H7 (cell line): ENCODE results near the gene JAZF1. TPM values are rescaled to one million over a fixed set of nuclear protein-coding genes. Genes with fewer than 3 reads are reported as not detected.

ENCODE experiments used
- DNase-seq: peaks from one replicate; pipeline ENCODE4 v3.0.0; 2012
- H3K27me3 ChIP-seq: 2 replicates; pipeline ENCODE4 v1.6.0; 2011; ENCODE audit warnings: mild to moderate bottlenecking, low read length; ENCODE audit not compliant: control insufficient read depth, insufficient read depth
- H3K36me3 ChIP-seq: replicated peaks from 2 replicates; pipeline ENCODE4 v1.5.1; 2011; ENCODE audit warnings: low read length; ENCODE audit not compliant: control insufficient read depth, insufficient read depth
- H3K4me3 ChIP-seq: 2 replicates; pipeline ENCODE4 v1.5.1; 2011; ENCODE audit warnings: low read depth, mild to moderate bottlenecking, control low read depth, low read length, moderate library complexity; ENCODE audit not compliant: insufficient read depth
- total RNA-seq: library from RNA; depleted of rRNA; stranded (reverse); fragments of >200 nt; shearing (Covaris generic); gene quantifications from 2 replicates; pipeline ENCODE4 v1.2.3, GENCODE V29; 2014

Gene JAZF1
- total RNA-seq, 1 experiment from 2014 or later, result 11.3 TPM

DNA sequence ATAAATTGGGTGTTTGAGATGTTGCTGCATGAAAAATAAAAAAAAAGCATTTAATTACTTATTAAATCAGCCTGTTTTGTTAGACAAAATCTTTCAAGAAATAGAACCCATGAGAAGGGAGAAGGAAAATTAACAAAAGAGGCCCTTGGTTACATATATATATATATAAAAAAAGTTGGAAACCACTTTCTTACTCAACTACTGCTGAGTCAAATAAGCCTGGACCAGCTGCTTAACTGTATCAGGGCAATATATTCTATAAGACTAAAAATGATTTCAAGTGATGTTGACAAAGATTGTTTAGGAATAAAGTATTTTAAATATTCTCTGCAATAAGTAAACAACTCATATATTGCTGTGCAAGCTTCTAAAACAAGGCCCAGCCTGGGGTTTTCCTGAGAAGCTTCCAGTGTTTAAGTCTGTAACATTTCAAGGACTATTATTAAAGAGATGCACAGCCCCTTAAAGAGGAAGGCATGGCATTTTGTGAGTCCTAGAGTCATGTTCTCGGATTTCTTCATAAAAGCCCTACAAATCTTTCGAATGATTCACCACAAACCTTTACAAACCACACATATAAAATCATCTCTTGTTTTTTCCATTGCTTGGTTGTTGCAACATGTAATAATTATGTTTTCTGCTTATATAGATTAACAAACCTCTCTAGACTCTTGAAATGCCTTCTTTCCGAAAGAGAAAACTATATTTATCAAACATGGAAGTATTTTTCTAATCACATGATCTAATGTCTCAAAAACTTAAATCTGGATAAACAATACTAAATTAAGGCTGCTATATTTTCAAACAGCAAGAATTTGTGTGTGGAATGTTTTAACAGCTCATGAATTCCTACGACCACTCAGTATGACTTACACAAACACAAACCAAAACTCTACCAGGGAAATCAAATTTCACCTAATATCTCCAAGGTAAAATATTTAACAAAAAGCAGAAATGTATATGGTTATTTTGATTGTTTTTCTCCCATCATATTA, 14.3 kb downstream of the JAZF1 start:
- Histone ChIP-seq H3K4me3 (no peak overlapping the region), H3K36me3 (no peaks in the 10 kb centered on the region), H3K27me3 (no peaks in the 10 kb centered on the region)
- no peak for DNase-seq

DNA sequence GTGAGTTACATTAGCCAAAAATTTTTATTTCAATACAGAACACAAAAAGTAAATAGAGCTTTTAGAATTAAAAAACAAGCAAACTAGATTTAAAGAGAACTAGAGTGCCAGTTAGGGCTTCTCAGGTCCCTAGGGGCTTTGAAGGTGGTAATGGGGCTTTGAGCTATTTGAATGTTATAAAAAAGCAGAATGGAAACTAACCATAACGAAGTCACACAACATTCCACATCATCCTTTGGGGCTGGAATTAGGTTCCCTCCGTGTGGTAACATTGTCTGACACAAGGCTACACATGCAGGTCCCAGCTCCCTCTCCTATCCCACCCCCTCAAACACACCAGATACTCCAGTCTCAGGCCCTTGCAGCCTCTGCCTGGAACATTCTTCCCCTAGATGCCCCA, 15.3 kb downstream of the JAZF1 start:
- DNase-seq, result no peak
- H3K36me3 ChIP-seq, result no peaks in the 10 kb centered on the region
- no peak overlapping the region for H3K4me3 ChIP-seq
- H3K27me3 ChIP-seq, result no peaks in the 10 kb centered on the region

DNA sequence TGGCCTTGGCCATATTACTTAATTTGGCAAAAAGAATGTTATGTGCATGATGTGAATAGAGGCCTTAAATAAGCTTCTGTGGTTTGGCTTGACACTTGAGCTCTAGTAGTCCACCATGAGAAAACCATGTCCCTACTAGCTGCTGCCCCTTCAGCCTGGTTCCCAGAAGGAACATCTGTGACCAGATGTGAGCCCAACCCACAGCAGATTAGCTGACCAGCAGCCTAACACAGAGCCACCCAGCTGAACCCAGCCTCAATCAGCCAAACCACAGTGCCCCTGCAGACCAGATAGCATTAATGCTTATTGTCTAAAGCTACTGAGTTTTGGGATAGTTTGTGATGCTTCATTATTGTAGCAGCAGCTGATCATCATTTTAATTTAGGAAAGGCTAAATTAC, 16.6 kb downstream of the JAZF1 start:
- H3K27me3 ChIP-seq, result no peaks in the 10 kb centered on the region
- no peak for DNase-seq
- H3K36me3 ChIP-seq, result no peaks in the 10 kb centered on the region
- no peak overlapping the region for H3K4me3 ChIP-seq

DNA sequence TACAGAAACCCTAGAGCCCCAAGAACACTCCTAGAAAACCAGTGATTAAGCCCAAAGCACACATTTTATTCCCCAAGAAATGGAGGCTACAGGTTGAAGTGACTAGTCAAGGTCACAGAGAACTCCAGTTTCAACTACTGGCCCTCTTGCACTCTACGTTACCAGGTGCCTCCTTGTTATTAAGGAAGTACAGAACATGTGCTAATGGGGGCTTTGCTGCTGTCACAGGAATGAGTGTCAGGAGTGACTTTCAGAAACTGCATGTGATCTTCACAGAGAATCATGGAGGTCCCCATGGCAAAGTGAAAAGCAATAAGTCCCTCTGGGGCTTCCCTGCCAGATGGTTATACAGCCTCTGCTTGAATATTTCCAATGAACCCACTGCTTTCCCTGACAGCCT, 19.3 kb downstream of the JAZF1 start:
- Histone ChIP-seq H3K36me3 (no peaks in the 10 kb centered on the region; the same call in 1 of the 2 replicates), H3K27me3 (no peaks in the 10 kb centered on the region), H3K4me3 (no peak overlapping the region)
- DNase-seq, result no peak

DNA sequence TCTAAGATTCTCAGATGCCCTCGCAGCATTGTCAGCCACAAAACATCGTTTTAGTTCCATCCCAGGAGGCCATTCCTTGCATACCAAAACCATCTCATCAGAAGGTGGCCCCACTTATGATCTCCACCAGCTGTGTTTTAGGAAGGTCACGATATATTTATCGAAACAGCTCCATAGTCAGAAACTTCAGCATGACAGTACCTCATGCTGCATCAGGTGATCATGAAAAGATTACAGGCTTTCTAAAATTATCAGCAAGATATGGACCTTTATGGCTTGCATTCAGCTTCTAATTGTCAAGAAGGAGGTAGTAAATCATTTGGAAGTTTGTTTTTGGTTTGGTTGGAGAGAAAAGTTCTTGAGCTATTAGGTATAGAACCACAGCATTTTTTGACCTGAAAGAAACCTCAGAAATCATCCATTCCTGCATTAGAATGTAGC, 20.0 kb downstream of the JAZF1 start:
- no peaks in the 10 kb centered on the region; the same call in 1 of the 2 replicates for H3K36me3 ChIP-seq
- H3K4me3 ChIP-seq, result no peak overlapping the region
- H3K27me3 ChIP-seq, result no peaks in the 10 kb centered on the region
- no peak for DNase-seq

DNA sequence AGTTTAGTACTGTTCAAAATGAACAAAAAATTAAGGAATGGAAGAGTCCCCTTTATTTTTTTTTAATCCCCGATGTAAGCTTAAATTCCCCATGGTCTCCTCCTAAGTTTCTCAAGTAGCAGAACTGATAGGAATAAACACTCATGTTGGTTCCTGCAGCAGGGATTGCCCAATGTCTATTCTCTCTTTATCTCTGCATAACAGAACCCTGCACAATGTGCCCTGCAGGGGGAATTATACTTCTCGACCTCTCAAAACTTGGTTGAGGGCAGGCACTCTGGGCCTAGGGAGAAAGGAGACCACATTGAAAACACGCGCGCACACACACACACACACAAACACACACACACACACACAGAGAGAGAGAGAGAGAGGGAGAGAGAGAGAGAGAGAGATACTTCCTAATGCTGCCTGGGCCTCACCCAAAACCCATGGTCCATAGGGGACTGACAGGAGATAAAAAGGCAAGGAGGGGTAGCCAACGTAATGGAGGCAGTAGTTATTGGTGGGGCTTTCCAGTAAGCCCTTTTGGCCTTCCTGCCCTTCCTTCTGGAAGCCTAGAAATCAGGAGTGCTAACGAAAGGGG, 22.7 kb downstream of the JAZF1 start:
- H3K36me3 ChIP-seq, result no peaks in the 10 kb centered on the region; the same call in 1 of the 2 replicates
- no peak overlapping the region for H3K4me3 ChIP-seq
- DNase-seq, result no peak
- H3K27me3 ChIP-seq, result no peaks in the 10 kb centered on the region

DNA sequence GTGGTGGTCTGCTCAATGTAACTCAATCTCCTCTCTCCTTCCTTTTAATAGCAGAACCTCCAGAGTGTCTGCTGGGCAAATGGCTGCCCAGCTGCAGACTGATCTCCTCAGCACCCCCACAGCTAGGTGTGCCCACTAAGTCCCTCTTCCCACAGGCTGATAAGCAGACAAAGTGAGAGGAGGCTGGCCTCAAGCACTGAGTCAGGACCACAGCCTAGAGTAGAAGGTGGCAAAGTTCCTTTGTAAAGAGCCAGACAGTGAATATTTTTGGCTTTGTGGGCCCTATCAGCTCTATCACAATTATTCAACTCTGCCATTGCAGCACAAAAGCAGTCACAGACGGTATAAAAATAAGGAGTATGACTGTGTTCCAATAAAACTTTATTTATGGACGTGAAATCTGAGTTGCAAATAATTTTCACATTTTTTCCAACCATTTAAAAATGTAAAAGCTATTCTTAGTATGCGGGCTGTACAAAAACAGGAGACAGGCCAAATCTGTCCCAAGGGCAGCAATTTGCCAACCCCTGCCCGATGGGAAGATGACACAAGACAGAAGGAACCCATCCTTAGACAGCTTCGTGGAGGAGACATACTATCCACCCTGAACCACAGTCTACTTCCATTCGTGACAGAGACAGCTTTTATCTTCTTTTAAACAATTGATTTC, 23.4 kb downstream of the JAZF1 start:
- no peaks in the 10 kb centered on the region; the same call in 1 of the 2 replicates for H3K36me3 ChIP-seq
- no peak overlapping the region for H3K4me3 ChIP-seq
- no peaks in the 10 kb centered on the region for H3K27me3 ChIP-seq
- DNase-seq, result no peak

DNA sequence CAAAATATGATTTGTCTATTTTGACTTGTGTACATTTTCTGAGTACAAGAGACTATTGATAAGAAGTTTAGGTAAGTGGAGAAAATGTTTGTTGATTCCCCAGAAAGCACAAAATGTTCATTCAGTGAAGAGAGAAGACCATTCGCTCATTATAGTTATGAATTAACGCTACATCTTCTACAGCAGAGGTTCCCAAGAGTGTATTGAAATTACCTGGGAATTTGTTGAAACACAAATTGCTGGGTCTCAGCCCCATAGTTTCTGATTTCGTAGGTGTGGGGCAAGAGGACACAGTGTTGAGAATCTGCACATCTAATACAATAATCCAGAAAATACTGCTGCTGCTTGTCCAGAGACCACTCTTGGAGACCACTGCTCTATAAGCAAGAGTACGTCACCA, 24.2 kb downstream of the JAZF1 start:
- H3K4me3 ChIP-seq, result no peak overlapping the region
- no peaks in the 10 kb centered on the region for H3K27me3 ChIP-seq
- no peak for DNase-seq
- H3K36me3 ChIP-seq, result no peaks in the 10 kb centered on the region; the same call in 1 of the 2 replicates

DNA sequence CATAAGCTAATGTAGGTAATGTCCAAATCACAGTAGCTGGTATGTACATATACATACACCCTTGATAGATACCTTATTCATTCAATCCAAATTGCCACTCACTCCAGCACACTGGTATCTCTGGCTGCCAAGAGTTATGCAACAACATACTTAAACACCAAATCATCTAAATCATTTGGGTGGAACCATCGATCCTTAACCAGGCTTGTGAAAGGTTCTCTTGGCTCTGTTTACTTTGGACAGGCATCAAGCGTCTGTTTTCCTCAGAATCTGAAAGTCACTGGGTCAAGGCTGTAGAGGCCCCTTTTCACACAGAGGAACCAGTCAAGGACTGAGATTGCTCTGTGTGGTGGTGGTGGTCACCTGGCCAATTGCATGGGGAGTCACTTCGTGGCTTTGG, 24.6 kb downstream of the JAZF1 start:
- no peak overlapping the region for H3K4me3 ChIP-seq
- no peak for DNase-seq
- H3K36me3 ChIP-seq, result no peaks in the 10 kb centered on the region; the same call in 1 of the 2 replicates

DNA sequence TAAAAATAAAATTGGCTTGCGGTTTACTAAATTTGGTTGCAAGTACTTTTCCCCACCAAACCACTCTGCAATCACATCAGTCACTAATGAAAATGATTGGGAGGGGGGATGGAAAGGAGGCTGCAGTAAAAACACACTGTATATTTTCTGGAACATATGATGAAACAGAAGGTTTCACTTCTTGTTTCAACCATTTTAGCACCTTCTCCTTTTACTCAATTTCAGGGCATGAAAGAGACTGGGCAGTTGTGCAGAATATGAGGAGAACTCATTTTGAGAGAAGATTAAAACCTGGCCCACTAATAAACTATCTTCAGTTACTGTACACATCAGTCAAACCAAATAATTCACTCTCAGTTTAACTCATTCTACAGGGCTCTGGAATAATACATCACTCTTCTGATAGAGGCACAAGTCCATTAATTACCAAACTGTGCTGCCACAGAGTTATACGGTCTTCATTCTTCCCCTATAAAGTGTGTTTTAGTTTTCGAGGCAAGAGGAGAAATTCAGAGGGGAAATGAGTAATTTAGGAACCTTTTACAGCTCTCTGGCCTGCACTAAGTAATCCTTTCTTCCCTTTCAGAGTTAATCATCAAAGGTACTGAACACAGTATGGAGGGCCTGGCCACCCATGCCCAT, 25.5 kb downstream of the JAZF1 start:
- H3K27me3 ChIP-seq, result no peaks in the 10 kb centered on the region
- H3K4me3 ChIP-seq, result no peak overlapping the region
- no peaks in the 10 kb centered on the region; the same call in 1 of the 2 replicates for H3K36me3 ChIP-seq
- DNase-seq, result no peak

More for the DNA sequence above, 24.6 kb downstream of the JAZF1 start:
- no peaks in the 10 kb centered on the region for H3K27me3 ChIP-seq

DNA sequence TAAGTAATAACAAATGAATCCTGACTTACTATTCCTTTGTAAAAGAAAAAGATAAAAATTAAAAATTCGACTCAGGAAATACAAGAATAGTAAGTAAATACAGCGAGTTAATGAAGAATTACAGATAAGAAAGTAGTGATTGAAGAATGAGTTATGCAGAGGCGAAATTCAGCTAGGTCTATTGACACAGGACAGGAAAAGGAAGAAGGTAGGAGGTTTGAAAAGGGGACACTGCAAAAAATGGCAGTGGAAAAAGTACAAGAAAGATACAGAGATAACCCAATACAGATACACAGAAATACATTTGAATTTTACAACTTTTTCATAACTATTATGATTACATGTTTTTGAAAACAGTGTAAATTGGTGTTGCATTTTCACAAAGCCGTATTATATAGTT, 28.0 kb downstream of the JAZF1 start:
- no peak for DNase-seq
- no peaks in the 10 kb centered on the region for H3K36me3 ChIP-seq
- no peaks in the 10 kb centered on the region for H3K27me3 ChIP-seq
- no peak overlapping the region for H3K4me3 ChIP-seq

DNA sequence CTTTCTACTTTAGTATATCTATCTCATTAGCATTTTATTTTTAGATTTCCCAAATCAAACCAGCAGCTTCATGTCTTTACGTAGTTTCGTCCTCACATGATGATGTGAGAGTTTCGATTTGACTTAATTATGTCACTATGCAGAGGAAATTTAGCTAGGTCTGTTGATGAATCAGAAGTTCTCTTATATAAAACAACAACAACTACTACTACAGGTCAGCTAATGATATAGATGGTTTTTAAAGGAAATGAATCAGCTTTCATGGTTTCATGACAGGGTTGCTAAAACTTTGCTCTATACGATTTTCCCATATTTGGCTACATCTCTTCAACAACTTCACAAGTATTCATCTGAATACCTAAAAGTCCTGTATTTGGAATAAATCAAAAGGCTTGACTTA, 28.6 kb downstream of the JAZF1 start:
- H3K4me3 ChIP-seq, result no peak overlapping the region
- DNase-seq, result no peak

DNA sequence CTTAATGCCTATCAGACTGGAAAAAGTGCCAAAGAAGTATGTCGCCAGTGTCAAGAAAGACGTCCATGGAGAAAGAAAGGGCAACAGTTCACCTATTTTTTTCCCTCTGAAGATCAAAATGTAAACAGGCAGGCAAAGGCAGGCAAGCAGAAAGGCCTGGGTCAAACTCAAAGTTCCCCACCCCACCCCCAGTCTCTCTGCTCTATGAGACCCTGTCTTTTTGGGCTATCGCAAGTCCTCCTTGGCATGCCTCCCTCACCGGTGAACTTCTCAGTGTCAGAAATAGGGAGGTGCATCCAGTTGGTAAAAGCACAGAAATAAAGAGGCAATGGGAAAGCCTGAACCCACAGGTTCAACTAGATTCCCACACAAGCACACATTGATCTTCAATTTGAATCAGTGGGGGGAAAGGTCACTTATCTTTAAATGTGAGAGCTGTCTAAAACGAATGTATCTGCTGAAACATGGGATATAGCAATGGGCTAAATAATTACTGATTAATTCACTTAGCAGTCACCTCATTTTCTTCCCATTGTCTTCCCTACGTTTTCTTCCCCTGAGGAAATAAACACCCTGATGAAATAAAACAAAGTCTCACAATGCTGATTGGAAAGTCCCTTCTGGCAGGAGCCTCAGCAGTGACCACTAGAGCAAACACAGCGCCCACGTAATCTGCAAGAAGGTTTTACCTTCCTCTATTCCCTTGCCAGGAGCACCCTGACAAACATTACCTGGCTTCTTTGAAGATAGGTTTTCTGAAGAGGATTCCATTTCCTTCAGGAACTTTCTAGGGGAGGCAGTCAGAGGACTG, 31.1 kb downstream of the JAZF1 start:
- Histone ChIP-seq H3K4me3 (no peak overlapping the region), H3K36me3 (no peaks in the 10 kb centered on the region), H3K27me3 (no peaks in the 10 kb centered on the region)
- DNase-seq, result no peak

More for the DNA sequence above, 28.6 kb downstream of the JAZF1 start:
- Histone ChIP-seq H3K36me3 (no peaks in the 10 kb centered on the region), H3K27me3 (no peaks in the 10 kb centered on the region)
